Measurements from ENCODE around the gene TRAF2. TPM values are rescaled to one million over a fixed set of nuclear protein-coding genes. Genes with fewer than 3 reads are reported as not detected.

Gene TRAF2
- total and polyA plus RNA-seq, 4 donors = 4.8 to 22.1 (median 11.6) TPM

DNA sequence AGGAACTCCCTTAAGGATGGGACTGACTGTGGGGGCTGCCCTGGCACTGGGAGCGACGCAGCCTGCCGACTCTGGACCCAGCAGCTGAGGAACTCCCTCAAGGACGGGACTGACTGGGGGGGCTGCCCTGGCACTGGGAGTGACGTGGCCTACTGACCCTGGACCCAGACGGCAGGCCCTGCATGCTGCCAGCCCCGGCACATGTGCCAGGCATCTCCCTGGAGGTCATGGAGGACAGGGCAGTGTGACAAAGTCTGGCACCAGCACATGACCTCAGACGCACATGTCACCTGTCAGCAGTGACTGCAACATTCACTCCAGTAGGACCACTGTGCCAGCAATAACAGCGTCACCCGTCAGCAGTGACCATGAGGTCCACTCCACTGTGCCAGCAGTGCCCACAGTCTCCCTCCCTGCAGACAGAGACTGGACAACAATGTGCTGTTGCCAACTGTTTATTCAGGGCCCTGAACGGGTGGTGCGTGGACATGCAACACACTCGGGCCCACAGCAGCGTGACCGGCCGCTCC is 53.7 kb downstream of the TRAF2 start:
- Histone ChIP-seq H3K36me3 (ENCODE audit: control insufficient read depth in 1 of 2, insufficient read depth in 2 of 2, low read length in 1 of 2) (peaks cover 0 to 11% of the 10 kb centered on the region in 2 donors), H3K27ac (ENCODE audit: low read depth in 1 of 2, low read length in 2 of 2) (no peak overlapping the region), H3K27me3 (ENCODE audit: control insufficient read depth in 1 of 2, insufficient read depth in 2 of 2, low read length in 1 of 2) (no peaks in the 10 kb centered on the region), H3K4me3 (ENCODE audit: low read length in 2 of 2) (no peak overlapping the region), H3K4me1 (ENCODE audit: control insufficient read depth in 1 of 2, insufficient read depth in 2 of 2, low read length in 2 of 2) (no peaks in the 10 kb centered on the region), H3K9me3 (ENCODE audit: control insufficient read depth, low read length) (no peaks in the 10 kb centered on the region)
- intact Hi-C loops (cut with DNase I) = loop anchor here (5.0 to 10.0 kb wide), 4 partner anchors 55 to 155 kb away; partner anchors contain the start of genes TRAF2 (in 2 of the 2), MAMDC4 (in 1 of the 2) and TMEM141 (in 1 of the 2)
- ATAC-seq (ENCODE audit: low FRiP score) (peak; percentile 8), DNase-seq (peak in 1 of 2 donors; percentile 77)
- WGBS, 2 donors = 23 to 26% methylated on average over 16 of the region's 16 CpGs

DNA sequence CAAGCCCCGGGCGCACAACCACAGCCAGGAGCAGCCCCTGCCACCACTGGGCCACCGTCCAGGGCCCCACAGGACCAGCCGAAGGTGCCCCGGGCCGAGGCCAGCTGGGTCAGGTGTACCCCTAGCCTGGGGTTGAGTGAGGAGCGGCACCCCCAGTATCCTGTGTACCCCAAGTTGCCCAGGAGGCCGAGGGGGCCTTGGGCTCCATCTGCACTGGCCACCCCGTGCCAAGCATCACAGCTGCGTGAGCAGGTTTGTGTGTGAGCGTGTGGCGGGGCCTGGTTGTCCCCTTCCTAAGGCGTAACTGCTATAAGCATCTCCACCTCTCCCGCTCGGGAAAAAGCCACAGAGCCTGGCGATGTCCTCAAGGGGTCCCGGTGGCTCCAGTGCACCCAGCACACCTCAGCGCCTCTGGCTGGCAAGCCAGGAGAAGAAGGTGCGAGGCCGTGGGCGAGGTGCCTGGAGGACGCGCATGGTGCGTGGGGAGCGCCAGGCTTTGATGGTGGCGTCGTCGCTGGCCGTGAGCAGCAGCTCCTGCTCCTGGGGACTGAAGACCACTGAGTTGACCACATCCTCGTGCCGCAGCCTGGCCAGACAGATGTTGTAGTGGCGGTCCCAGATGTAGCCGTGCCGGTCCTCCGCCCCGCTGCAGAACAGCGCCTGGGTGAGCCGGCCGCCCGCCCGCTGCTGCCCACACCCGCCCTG is 54.4 kb downstream of the TRAF2 start:
- H3K36me3 ChIP-seq (ENCODE audit: control insufficient read depth in 1 of 2, insufficient read depth in 2 of 2, low read length in 1 of 2) = peaks cover 0 to 11% of the 10 kb centered on the region in 2 donors
- DNase-seq (peak; percentile 44 to 74), ATAC-seq (ENCODE audit: low FRiP score) (no peak)
- H3K27me3 ChIP-seq (ENCODE audit: control insufficient read depth in 1 of 2, insufficient read depth in 2 of 2, low read length in 1 of 2) = no peaks in the 10 kb centered on the region
- no peaks in the 10 kb centered on the region for H3K9me3 ChIP-seq (ENCODE audit: control insufficient read depth, low read length)
- intact Hi-C loops (cut with DNase I) = loop anchor here (5.0 to 10.0 kb wide), 4 partner anchors 56 to 156 kb away; partner anchors contain the start of genes TRAF2 (in 2 of the 2), MAMDC4 (in 1 of the 2) and TMEM141 (in 1 of the 2)
- no peaks in the 10 kb centered on the region for H3K4me1 ChIP-seq (ENCODE audit: control insufficient read depth in 1 of 2, insufficient read depth in 2 of 2, low read length in 2 of 2)
- no peak overlapping the region for H3K27ac ChIP-seq (ENCODE audit: low read depth in 1 of 2, low read length in 2 of 2)
- no peak overlapping the region for H3K4me3 ChIP-seq (ENCODE audit: low read length in 2 of 2)
- WGBS, 2 donors = 89% methylated on average over 39 to 42 of the region's 42 CpGs

DNA sequence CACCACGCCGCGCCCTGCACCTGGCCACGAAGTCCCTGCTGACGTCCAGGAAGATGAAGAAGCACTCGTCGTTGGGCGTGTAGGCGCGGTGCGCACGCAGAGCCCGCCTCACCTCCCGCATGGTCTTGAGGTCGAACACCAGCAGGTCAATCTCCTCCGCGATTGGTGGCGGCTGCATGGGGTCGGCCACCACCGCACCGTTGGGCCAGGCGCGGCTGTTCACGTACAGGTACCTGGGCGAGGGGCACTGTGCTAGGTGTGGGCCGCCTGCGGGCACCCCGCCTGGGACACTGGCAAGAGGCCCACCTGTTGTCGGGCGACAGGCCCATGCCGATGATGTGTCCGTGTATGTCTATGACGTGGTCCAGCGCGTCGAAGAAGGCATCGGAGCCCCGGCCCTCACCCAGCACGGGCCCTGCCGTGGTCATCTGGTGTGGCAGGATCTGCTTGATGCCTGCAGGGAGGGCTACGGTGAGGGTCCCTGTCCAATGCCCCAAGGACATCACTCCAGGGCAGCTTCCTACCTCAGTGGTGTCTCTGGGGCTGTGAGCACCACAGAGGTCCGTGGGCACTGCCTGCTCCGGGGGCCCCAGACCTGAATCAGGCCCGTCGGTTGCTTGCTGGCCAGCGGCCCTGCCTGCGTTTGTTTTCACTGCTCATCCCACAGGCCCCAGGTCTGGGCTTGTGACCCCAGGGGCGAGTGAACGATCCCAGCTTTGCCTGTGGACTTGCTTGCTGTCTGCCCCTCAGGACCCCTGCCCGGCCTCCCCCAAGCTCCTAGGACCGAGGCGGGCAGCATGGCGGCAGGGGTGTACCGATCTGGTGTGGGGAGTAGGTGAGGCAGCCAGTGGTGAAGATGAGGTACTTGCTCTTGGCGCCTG is 55.2 kb downstream of the TRAF2 start:
- intact Hi-C loops (cut with DNase I) = loop anchor here (5.0 to 10.0 kb wide), 4 partner anchors 57 to 157 kb away; partner anchors contain the start of genes TRAF2 (in 2 of the 2), MAMDC4 (in 1 of the 2) and TMEM141 (in 1 of the 2)
- WGBS, 2 donors = 94 to 95% methylated on average over 55 of the region's 55 CpGs
- H3K9me3 ChIP-seq (ENCODE audit: control insufficient read depth, low read length) = no peaks in the 10 kb centered on the region
- ATAC-seq (ENCODE audit: low FRiP score) (no peak), DNase-seq (peak in 1 of 2 donors; percentile 76)
- no peaks in the 10 kb centered on the region for H3K27me3 ChIP-seq (ENCODE audit: control insufficient read depth in 1 of 2, insufficient read depth in 2 of 2, low read length in 1 of 2)
- no peak overlapping the region for H3K4me3 ChIP-seq (ENCODE audit: low read length in 2 of 2)
- H3K27ac ChIP-seq (ENCODE audit: low read depth in 1 of 2, low read length in 2 of 2) = no peak overlapping the region
- peaks cover 0 to 11% of the 10 kb centered on the region in 2 donors for H3K36me3 ChIP-seq (ENCODE audit: control insufficient read depth in 1 of 2, insufficient read depth in 2 of 2, low read length in 1 of 2)
- no peaks in the 10 kb centered on the region for H3K4me1 ChIP-seq (ENCODE audit: control insufficient read depth in 1 of 2, insufficient read depth in 2 of 2, low read length in 2 of 2)

GRCh38 chr9:136942112-136942880 is 56.0 kb downstream of the TRAF2 start:
- no peak overlapping the region for H3K27ac ChIP-seq (ENCODE audit: low read depth in 1 of 2, low read length in 2 of 2)
- no peaks in the 10 kb centered on the region for H3K4me1 ChIP-seq (ENCODE audit: control insufficient read depth in 1 of 2, insufficient read depth in 2 of 2, low read length in 2 of 2)
- H3K27me3 ChIP-seq (ENCODE audit: control insufficient read depth in 1 of 2, insufficient read depth in 2 of 2, low read length in 1 of 2) = no peaks in the 10 kb centered on the region
- peak; percentile 53 to 74 for DNase-seq
- WGBS, 2 donors = 93% methylated on average over 57 to 60 of the region's 60 CpGs
- no peaks in the 10 kb centered on the region for H3K9me3 ChIP-seq (ENCODE audit: control insufficient read depth, low read length)
- peaks cover 0 to 11% of the 10 kb centered on the region in 2 donors for H3K36me3 ChIP-seq (ENCODE audit: control insufficient read depth in 1 of 2, insufficient read depth in 2 of 2, low read length in 1 of 2)
- no peak overlapping the region for H3K4me3 ChIP-seq (ENCODE audit: low read length in 2 of 2)
- no peak for ATAC-seq (ENCODE audit: low FRiP score)
- intact Hi-C loops (cut with DNase I) = loop anchor here (5.0 to 10.0 kb wide), 4 partner anchors 57 to 157 kb away; partner anchors contain the start of genes TRAF2 (in 2 of the 2), MAMDC4 (in 1 of the 2) and TMEM141 (in 1 of the 2)

- H3K9me3 ChIP-seq (ENCODE audit: control insufficient read depth, low read length) = no peaks in the 10 kb centered on the region
- DNase-seq (no peak), ATAC-seq (ENCODE audit: low FRiP score) (no peak)
- peaks cover 0 to 11% of the 10 kb centered on the region in 2 donors for H3K36me3 ChIP-seq (ENCODE audit: control insufficient read depth in 1 of 2, insufficient read depth in 2 of 2, low read length in 1 of 2)
- no peaks in the 10 kb centered on the region for H3K27me3 ChIP-seq (ENCODE audit: control insufficient read depth in 1 of 2, insufficient read depth in 2 of 2, low read length in 1 of 2)
- intact Hi-C loops (cut with DNase I) = loop anchor here (5.0 to 10.0 kb wide), 4 partner anchors 58 to 158 kb away; partner anchors contain the start of genes TRAF2 (in 2 of the 2), MAMDC4 (in 1 of the 2) and TMEM141 (in 1 of the 2)
- H3K27ac ChIP-seq (ENCODE audit: low read depth in 1 of 2, low read length in 2 of 2) = no peak overlapping the region
- H3K4me3 ChIP-seq (ENCODE audit: low read length in 2 of 2) = no peak overlapping the region
- 94 to 95% methylated on average over 16 of the region's 16 CpGs for WGBS, 2 donors
- H3K4me1 ChIP-seq (ENCODE audit: control insufficient read depth in 1 of 2, insufficient read depth in 2 of 2, low read length in 2 of 2) = no peaks in the 10 kb centered on the region
Observed at GRCh38 chr9:136942881-136943230, 56.5 kb downstream of the TRAF2 start.

- intact Hi-C loops (cut with DNase I) = loop anchor here (2.0 to 10.0 kb wide), 5 partner anchors 59 to 159 kb away; partner anchors contain the start of genes TRAF2 (in 2 of the 2), AJM1 (in 1 of the 2), MAMDC4 (in 1 of the 2) and TMEM141 (in 1 of the 2)
- H3K27me3 ChIP-seq (ENCODE audit: control insufficient read depth in 1 of 2, insufficient read depth in 2 of 2, low read length in 1 of 2) = no peaks in the 10 kb centered on the region
- H3K27ac ChIP-seq (ENCODE audit: low read depth in 1 of 2, low read length in 2 of 2) = peak overlapping the region in 1 of 2 donors; percentile 14
- no peaks in the 10 kb centered on the region for H3K4me1 ChIP-seq (ENCODE audit: control insufficient read depth in 1 of 2, insufficient read depth in 2 of 2, low read length in 2 of 2)
- peak; percentile 4 for ATAC-seq (ENCODE audit: low FRiP score)
- WGBS, 2 donors = 22% methylated on average over 59 to 61 of the region's 61 CpGs
- H3K36me3 ChIP-seq (ENCODE audit: control insufficient read depth in 1 of 2, insufficient read depth in 2 of 2, low read length in 1 of 2) = peaks cover 0 to 11% of the 10 kb centered on the region in 2 donors
- DNase-seq = peak; percentile 69 to 85
- peak overlapping the region; percentile 72 to 76 for H3K4me3 ChIP-seq (ENCODE audit: low read length in 2 of 2)
- H3K9me3 ChIP-seq (ENCODE audit: control insufficient read depth, low read length) = no peaks in the 10 kb centered on the region
Observed at GRCh38 chr9:136943291-136944211, 57.2 kb downstream of the TRAF2 start.

DNA sequence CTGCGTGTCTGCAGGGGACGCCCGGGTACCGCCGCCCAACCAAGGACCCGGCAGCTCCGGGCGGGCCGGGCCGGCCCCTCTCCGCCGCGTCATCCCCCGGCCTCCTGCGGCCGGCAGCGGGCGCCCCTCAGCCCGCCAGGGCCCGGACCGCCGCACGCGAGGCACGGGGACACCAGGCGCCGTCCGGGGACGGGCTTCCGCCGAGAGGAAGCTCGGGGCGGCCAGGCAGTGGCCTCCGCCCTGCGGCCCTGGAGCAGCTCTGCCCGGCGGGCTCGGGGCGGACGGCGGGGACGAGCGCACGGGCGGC is 57.8 kb downstream of the TRAF2 start:
- DNase-seq (peak in 1 of 2 donors; percentile 86), ATAC-seq (ENCODE audit: low FRiP score) (peak; percentile 19)
- Histone ChIP-seq H3K4me3 (ENCODE audit: low read length in 2 of 2) (peak overlapping the region; percentile 72 to 76), H3K27ac (ENCODE audit: low read depth in 1 of 2, low read length in 2 of 2) (peak overlapping the region in 1 of 2 donors; percentile 14), H3K27me3 (ENCODE audit: control insufficient read depth in 1 of 2, insufficient read depth in 2 of 2, low read length in 1 of 2) (no peaks in the 10 kb centered on the region), H3K36me3 (ENCODE audit: control insufficient read depth in 1 of 2, insufficient read depth in 2 of 2, low read length in 1 of 2) (peaks cover 0 to 11% of the 10 kb centered on the region in 2 donors), H3K4me1 (ENCODE audit: control insufficient read depth in 1 of 2, insufficient read depth in 2 of 2, low read length in 2 of 2) (no peaks in the 10 kb centered on the region), H3K9me3 (ENCODE audit: control insufficient read depth, low read length) (no peaks in the 10 kb centered on the region)
- 0% methylated on average over 40 to 45 of the region's 45 CpGs for WGBS, 2 donors
- intact Hi-C loops (cut with DNase I) = loop anchor here (2.0 to 10.0 kb wide), 5 partner anchors 59 to 159 kb away; partner anchors contain the start of genes TRAF2 (in 2 of the 2), AJM1 (in 1 of the 2), MAMDC4 (in 1 of the 2) and TMEM141 (in 1 of the 2)

Data from aorta (tissue), 5 donors.